ENCODE measurements around the gene AXL. TPM values are rescaled to one million over a fixed set of nuclear protein-coding genes. Genes with fewer than 3 reads are reported as not detected.
"Not testable (repeated sequence)": the region's sequence is repeated elsewhere in the genome, so short reads cannot be mapped to it uniquely, and the experiment has no call there.

AXL gene
- total and polyA plus RNA-seq, 5 donors from 2014 or later: 0.08 to 0.47 (median 0.41) TPM; not detected in 1

DNA sequence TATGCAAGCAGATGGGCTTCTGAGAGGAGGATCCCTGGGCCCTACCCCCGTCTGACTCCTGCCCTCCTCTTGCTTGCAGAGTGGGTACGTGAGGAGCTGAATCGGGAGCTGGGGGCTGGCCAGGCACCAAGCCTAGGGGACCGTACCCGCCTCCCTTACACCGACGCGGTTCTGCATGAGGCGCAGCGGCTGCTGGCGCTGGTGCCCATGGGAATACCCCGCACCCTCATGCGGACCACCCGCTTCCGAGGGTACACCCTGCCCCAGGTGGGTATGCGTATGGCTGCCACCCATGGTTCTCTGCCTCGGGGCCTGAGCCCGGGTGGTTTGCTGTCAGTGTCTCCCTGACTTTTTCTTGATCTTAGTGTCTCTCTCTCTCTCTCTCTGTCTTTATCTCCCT is 15.7 kb upstream of the AXL start:
- H3K27ac Mint-ChIP-seq: no peak overlapping the region
- peaks cover 0 to 15% (median 3%) of the 10 kb centered on the region in 4 donors for H3K4me1 Mint-ChIP-seq

DNA sequence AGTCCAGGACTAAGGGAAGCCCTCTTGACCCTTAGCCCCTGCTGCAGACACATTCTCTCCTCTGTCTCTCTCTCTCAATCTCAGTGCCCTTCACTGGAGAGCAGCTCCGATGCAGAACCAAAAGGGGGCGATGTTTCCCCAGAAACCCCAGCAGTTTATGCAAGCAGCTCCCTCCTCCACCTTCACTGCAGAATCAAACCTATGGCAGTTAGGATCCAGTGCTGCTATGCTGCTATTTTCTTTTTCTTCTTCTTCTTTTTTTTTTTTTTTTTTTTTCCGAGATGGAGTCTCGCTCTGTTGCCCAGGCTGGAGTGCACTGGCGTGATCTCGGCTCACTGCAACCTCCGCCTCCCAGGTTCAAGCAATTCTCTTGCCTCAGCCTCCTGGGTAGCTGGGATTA is 14.7 kb upstream of the AXL start:
- H3K27me3 ChIP-seq (ENCODE audit: control insufficient read depth, insufficient read depth, low read length); H3K9me3 Mint-ChIP-seq; H3K4me1 ChIP-seq (ENCODE audit: control insufficient read depth, insufficient read depth, low read length, poor library complexity, severe bottlenecking); H3K27ac ChIP-seq (ENCODE audit: insufficient read depth, low read length, poor library complexity, severe bottlenecking); H3K36me3 Mint-ChIP-seq; H3K4me3 ChIP-seq (ENCODE audit: low read depth, low read length); H3K36me3 ChIP-seq (ENCODE audit: control insufficient read depth, insufficient read depth, low read length); H3K9me3 ChIP-seq (ENCODE audit: control insufficient read depth in 2 of 2, low read length in 2 of 2); H3K4me3 Mint-ChIP-seq; H3K27me3 Mint-ChIP-seq: not testable (repeated sequence)
- Mint-ChIP-seq H3K27ac (peak overlapping the region in 1 of 3 donors; percentile 94), H3K4me1 (peaks cover 0 to 15% (median 3%) of the 10 kb centered on the region in 4 donors)
- ATAC-seq (ENCODE audit: low read depth in 2 of 2) (peak; percentile 91 to 95), DNase-seq (peak; percentile 74 to 88 (median 85))

More for the DNA sequence above, 15.7 kb upstream of the AXL start:
- ATAC-seq (ENCODE audit: low read depth in 2 of 2) (no peak), DNase-seq (no peak)
- Mint-ChIP-seq H3K9me3 (peaks cover 0 to 2% (median 0%) of the 10 kb centered on the region in 7 donors), H3K27me3 (peaks cover 8% of the 10 kb centered on the region), H3K4me3 (no peak overlapping the region), H3K36me3 (no peaks in the 10 kb centered on the region)
- H3K9me3 ChIP-seq (ENCODE audit: control insufficient read depth in 2 of 2, low read length in 2 of 2): no peaks in the 10 kb centered on the region
- H3K4me3 ChIP-seq (ENCODE audit: low read depth, low read length): no peak overlapping the region
- H3K36me3 ChIP-seq (ENCODE audit: control insufficient read depth, insufficient read depth, low read length): no peaks in the 10 kb centered on the region
- H3K27ac ChIP-seq (ENCODE audit: insufficient read depth, low read length, poor library complexity, severe bottlenecking): no peak overlapping the region
- H3K4me1 ChIP-seq (ENCODE audit: control insufficient read depth, insufficient read depth, low read length, poor library complexity, severe bottlenecking): no peaks in the 10 kb centered on the region
- no peaks in the 10 kb centered on the region for H3K27me3 ChIP-seq (ENCODE audit: control insufficient read depth, insufficient read depth, low read length)

GRCh38 chr19:41205995-41206394 is 13.0 kb upstream of the AXL start:
- DNase-seq (no peak), ATAC-seq (ENCODE audit: low read depth in 2 of 2) (no peak)
- Histone ChIP-seq H3K27me3 (ENCODE audit: control insufficient read depth, insufficient read depth, low read length) (no peaks in the 10 kb centered on the region), H3K4me3 (ENCODE audit: low read depth, low read length) (no peak overlapping the region), H3K27ac (ENCODE audit: insufficient read depth, low read length, poor library complexity, severe bottlenecking) (no peak overlapping the region), H3K9me3 (ENCODE audit: control insufficient read depth in 2 of 2, low read length in 2 of 2) (no peaks in the 10 kb centered on the region), H3K36me3 (ENCODE audit: control insufficient read depth, insufficient read depth, low read length) (no peaks in the 10 kb centered on the region), H3K4me1 (ENCODE audit: control insufficient read depth, insufficient read depth, low read length, poor library complexity, severe bottlenecking) (no peaks in the 10 kb centered on the region)
- Mint-ChIP-seq H3K36me3 (no peaks in the 10 kb centered on the region), H3K27me3 (peaks cover 12% of the 10 kb centered on the region), H3K9me3 (peaks cover 0 to 2% (median 0%) of the 10 kb centered on the region in 7 donors), H3K4me1 (peaks cover 0 to 15% (median 3%) of the 10 kb centered on the region in 4 donors), H3K4me3 (no peak overlapping the region), H3K27ac (peak overlapping the region in 1 of 3 donors; percentile 55)

GRCh38 chr19:41206456-41206855 is 12.6 kb upstream of the AXL start:
- Histone ChIP-seq H3K4me3 (ENCODE audit: low read depth, low read length) (no peak overlapping the region), H3K36me3 (ENCODE audit: control insufficient read depth, insufficient read depth, low read length) (no peaks in the 10 kb centered on the region), H3K27ac (ENCODE audit: insufficient read depth, low read length, poor library complexity, severe bottlenecking) (no peak overlapping the region), H3K27me3 (ENCODE audit: control insufficient read depth, insufficient read depth, low read length) (no peaks in the 10 kb centered on the region), H3K9me3 (ENCODE audit: control insufficient read depth in 2 of 2, low read length in 2 of 2) (no peaks in the 10 kb centered on the region), H3K4me1 (ENCODE audit: control insufficient read depth, insufficient read depth, low read length, poor library complexity, severe bottlenecking) (no peaks in the 10 kb centered on the region)
- ATAC-seq (ENCODE audit: low read depth in 2 of 2) (no peak), DNase-seq (no peak)
- Mint-ChIP-seq H3K4me3 (no peak overlapping the region), H3K4me1 (peaks cover 0 to 15% (median 3%) of the 10 kb centered on the region in 4 donors), H3K36me3 (no peaks in the 10 kb centered on the region), H3K27me3 (peaks cover 12% of the 10 kb centered on the region), H3K27ac (peak overlapping the region in 2 of 3 donors; percentile 55 to 62), H3K9me3 (peaks cover 0 to 2% (median 0%) of the 10 kb centered on the region in 7 donors)

GRCh38 chr19:41206926-41207750 is 11.9 kb upstream of the AXL start:
- H3K27ac Mint-ChIP-seq: peak overlapping the region in 1 of 3 donors; percentile 62
- Histone ChIP-seq H3K4me3 (ENCODE audit: low read depth, low read length) (no peak overlapping the region), H3K36me3 (ENCODE audit: control insufficient read depth, insufficient read depth, low read length) (no peaks in the 10 kb centered on the region), H3K27ac (ENCODE audit: insufficient read depth, low read length, poor library complexity, severe bottlenecking) (no peak overlapping the region), H3K4me1 (ENCODE audit: control insufficient read depth, insufficient read depth, low read length, poor library complexity, severe bottlenecking) (no peaks in the 10 kb centered on the region), H3K27me3 (ENCODE audit: control insufficient read depth, insufficient read depth, low read length) (no peaks in the 10 kb centered on the region), H3K9me3 (ENCODE audit: control insufficient read depth in 2 of 2, low read length in 2 of 2) (no peaks in the 10 kb centered on the region)
- H3K27me3 Mint-ChIP-seq: peaks cover 12% of the 10 kb centered on the region
- no peak overlapping the region for H3K4me3 Mint-ChIP-seq
- H3K4me1 Mint-ChIP-seq: peaks cover 0 to 15% (median 3%) of the 10 kb centered on the region in 4 donors
- peaks cover 0 to 2% (median 0%) of the 10 kb centered on the region in 7 donors for H3K9me3 Mint-ChIP-seq
- no peaks in the 10 kb centered on the region for H3K36me3 Mint-ChIP-seq
- no peak for ATAC-seq (ENCODE audit: low read depth in 2 of 2)
- no peak for DNase-seq

DNA sequence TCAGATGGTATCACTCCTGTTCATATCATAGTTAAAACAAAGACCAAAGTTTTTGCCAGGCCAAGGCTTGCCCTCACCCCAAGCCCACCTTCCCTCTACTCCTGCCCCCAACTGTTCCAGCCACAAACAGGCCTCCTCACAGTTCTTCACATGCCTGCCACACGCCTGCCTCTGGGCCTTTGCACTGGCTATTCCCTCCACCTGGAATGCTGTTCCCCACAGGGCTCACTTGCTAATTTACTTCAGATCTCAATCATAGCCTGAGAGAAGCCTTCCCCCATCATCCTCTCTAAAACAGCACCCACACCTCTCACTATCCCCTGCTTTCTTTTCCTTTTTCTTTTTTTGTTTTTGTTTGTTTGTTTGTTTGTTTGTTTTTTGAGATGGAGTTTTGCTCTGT is 4.9 kb upstream of the AXL start:
- no peak overlapping the region for H3K27ac Mint-ChIP-seq
- H3K4me1 ChIP-seq (ENCODE audit: control insufficient read depth, insufficient read depth, low read length, poor library complexity, severe bottlenecking): no peaks in the 10 kb centered on the region
- no peak overlapping the region for H3K27ac ChIP-seq (ENCODE audit: insufficient read depth, low read length, poor library complexity, severe bottlenecking)
- peaks cover 0 to 2% (median 0%) of the 10 kb centered on the region in 4 donors for H3K4me1 Mint-ChIP-seq
- DNase-seq (no peak), ATAC-seq (ENCODE audit: low read depth in 2 of 2) (no peak)
- no peaks in the 10 kb centered on the region for H3K36me3 Mint-ChIP-seq
- H3K9me3 Mint-ChIP-seq: no peaks in the 10 kb centered on the region
- no peaks in the 10 kb centered on the region for H3K27me3 ChIP-seq (ENCODE audit: control insufficient read depth, insufficient read depth, low read length)
- no peaks in the 10 kb centered on the region for H3K36me3 ChIP-seq (ENCODE audit: control insufficient read depth, insufficient read depth, low read length)
- H3K4me3 ChIP-seq (ENCODE audit: low read depth, low read length): no peak overlapping the region
- H3K4me3 Mint-ChIP-seq: no peak overlapping the region
- H3K27me3 Mint-ChIP-seq: peaks cover 32% of the 10 kb centered on the region
- no peaks in the 10 kb centered on the region for H3K9me3 ChIP-seq (ENCODE audit: control insufficient read depth in 2 of 2, low read length in 2 of 2)

DNA sequence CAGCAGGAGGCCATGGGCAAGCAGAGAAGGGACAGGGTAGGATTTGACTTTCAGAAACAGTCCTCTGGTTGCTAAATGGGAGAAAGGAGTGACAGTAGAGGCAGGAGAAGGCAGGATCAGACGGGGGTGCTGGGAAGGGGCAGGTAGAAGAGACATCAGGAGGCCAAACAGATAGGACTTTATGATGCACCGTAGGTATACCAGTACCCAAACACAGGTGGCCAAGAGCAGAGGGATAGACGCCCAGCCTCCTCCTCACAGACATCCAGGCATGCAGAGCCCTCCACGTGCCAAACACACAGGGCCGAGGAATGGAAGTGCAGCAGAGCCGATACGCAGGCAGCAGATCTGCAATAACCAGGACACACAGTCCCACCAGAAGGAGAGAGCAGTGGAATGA is 1.3 kb upstream of the AXL start:
- H3K27ac Mint-ChIP-seq: peak overlapping the region in 1 of 3 donors; percentile 43
- H3K4me3 Mint-ChIP-seq: no peak overlapping the region
- Histone ChIP-seq H3K27me3 (ENCODE audit: control insufficient read depth, insufficient read depth, low read length) (no peaks in the 10 kb centered on the region), H3K4me1 (ENCODE audit: control insufficient read depth, insufficient read depth, low read length, poor library complexity, severe bottlenecking) (no peaks in the 10 kb centered on the region), H3K36me3 (ENCODE audit: control insufficient read depth, insufficient read depth, low read length) (no peaks in the 10 kb centered on the region), H3K4me3 (ENCODE audit: low read depth, low read length) (no peak overlapping the region), H3K9me3 (ENCODE audit: control insufficient read depth in 2 of 2, low read length in 2 of 2) (no peaks in the 10 kb centered on the region), H3K27ac (ENCODE audit: insufficient read depth, low read length, poor library complexity, severe bottlenecking) (no peak overlapping the region)
- peaks cover 51% of the 10 kb centered on the region for H3K27me3 Mint-ChIP-seq
- no peak for DNase-seq
- peaks cover 0 to 3% (median 0%) of the 10 kb centered on the region in 7 donors for H3K9me3 Mint-ChIP-seq
- peaks cover 0 to 2% (median 0%) of the 10 kb centered on the region in 4 donors for H3K4me1 Mint-ChIP-seq
- ATAC-seq (ENCODE audit: low read depth in 2 of 2): no peak
- no peaks in the 10 kb centered on the region for H3K36me3 Mint-ChIP-seq

GRCh38 chr19:41218249-41218614 is 791 bp upstream of the AXL start:
- Mint-ChIP-seq H3K36me3 (no peaks in the 10 kb centered on the region), H3K4me1 (peaks cover 0 to 2% (median 0%) of the 10 kb centered on the region in 4 donors), H3K27me3 (peaks cover 55% of the 10 kb centered on the region), H3K27ac (peak overlapping the region in 1 of 3 donors; percentile 43), H3K9me3 (peaks cover 0 to 3% (median 0%) of the 10 kb centered on the region in 7 donors), H3K4me3 (no peak overlapping the region)
- Histone ChIP-seq H3K4me3 (ENCODE audit: low read depth, low read length) (no peak overlapping the region), H3K9me3 (ENCODE audit: control insufficient read depth in 2 of 2, low read length in 2 of 2) (no peaks in the 10 kb centered on the region), H3K27me3 (ENCODE audit: control insufficient read depth, insufficient read depth, low read length) (no peaks in the 10 kb centered on the region), H3K36me3 (ENCODE audit: control insufficient read depth, insufficient read depth, low read length) (no peaks in the 10 kb centered on the region), H3K27ac (ENCODE audit: insufficient read depth, low read length, poor library complexity, severe bottlenecking) (no peak overlapping the region), H3K4me1 (ENCODE audit: control insufficient read depth, insufficient read depth, low read length, poor library complexity, severe bottlenecking) (no peaks in the 10 kb centered on the region)
- no peak for DNase-seq
- ATAC-seq (ENCODE audit: low read depth in 2 of 2): no peak

Data from CD4-positive, CD25-positive, alpha-beta regulatory T cell (primary cell).